Esophagus squamous epithelium (tissue), 4 donors: ENCODE data around the gene ARAP3.

Source experiments
- POLR2A ChIP-seq, 4 donors: fragments of 450-650 bp; IDR thresholded peaks; one replicate each; pipeline ENCODE4 v1.6.1; 2017; ENCODE audit warnings: antibody characterized with exemption in 4 of 4, mild to moderate bottlenecking in 4 of 4, moderate library complexity in 3 of 4
- TF ChIP-seq, protein P1 (sequence below), 6 experiments: fragments of 450-650 bp in 4 of 6; fragments of 200-600 bp in 2 of 6; sonication (generic) in 2 of 6; IDR thresholded peaks; one replicate each; pipeline ENCODE4 v1.5.1; 2016 to 2019; ENCODE audit warnings: antibody characterized with exemption in 6 of 6, mild to moderate bottlenecking in 4 of 6, moderate library complexity in 4 of 6

- TF ChIP-seq, protein P1, sequence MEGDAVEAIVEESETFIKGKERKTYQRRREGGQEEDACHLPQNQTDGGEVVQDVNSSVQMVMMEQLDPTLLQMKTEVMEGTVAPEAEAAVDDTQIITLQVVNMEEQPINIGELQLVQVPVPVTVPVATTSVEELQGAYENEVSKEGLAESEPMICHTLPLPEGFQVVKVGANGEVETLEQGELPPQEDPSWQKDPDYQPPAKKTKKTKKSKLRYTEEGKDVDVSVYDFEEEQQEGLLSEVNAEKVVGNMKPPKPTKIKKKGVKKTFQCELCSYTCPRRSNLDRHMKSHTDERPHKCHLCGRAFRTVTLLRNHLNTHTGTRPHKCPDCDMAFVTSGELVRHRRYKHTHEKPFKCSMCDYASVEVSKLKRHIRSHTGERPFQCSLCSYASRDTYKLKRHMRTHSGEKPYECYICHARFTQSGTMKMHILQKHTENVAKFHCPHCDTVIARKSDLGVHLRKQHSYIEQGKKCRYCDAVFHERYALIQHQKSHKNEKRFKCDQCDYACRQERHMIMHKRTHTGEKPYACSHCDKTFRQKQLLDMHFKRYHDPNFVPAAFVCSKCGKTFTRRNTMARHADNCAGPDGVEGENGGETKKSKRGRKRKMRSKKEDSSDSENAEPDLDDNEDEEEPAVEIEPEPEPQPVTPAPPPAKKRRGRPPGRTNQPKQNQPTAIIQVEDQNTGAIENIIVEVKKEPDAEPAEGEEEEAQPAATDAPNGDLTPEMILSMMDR (IDR thresholded peaks at IDR 0.05), result no peak
- no peak for TF ChIP-seq POLR2A (IDR thresholded peaks at IDR 0.05)
These were observed 4.8 kb upstream of the ARAP3 start for GRCh38 chr5:141686648-141687416.
